GM18502 (cell line): ENCODE results near the gene SHISA5.
"Not testable (repeated sequence)": the region's sequence is repeated elsewhere in the genome, so short reads cannot be mapped to it uniquely, and the experiment has no call there.

Experiments
- ATAC-seq: cut with Tn5 transposase; IDR thresholded peaks from one replicate; pipeline ENCODE4 v1.9.1; 2021; ENCODE audit warnings: mild to moderate bottlenecking; ENCODE audit not compliant: unreplicated experiment, poor library complexity

Gene SHISA5

DNA sequence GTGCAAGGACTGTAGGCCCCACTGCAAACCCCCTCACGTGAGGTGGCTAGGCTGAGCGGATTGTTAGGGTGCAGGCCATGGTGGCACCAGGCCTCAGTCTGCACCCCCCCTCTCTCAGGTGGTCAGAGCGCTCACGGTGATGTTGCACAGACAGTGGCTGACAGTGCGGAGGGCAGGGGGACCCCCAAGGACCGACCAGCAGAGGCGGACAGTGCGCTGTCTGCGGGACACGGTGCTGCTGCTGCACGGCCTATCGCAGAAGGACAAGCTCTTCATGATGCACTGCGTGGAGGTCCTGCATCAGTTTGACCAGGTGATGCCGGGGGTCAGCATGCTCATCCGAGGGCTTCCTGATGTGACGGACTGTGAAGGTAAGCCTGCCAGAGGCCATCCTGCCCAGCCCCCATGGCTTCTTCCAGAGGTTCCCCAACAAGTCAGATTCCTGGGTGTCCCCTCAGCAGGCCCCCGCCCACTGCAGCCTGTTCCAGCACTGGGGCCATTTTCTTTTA is 39.2 kb downstream of the SHISA5 start:
- ATAC-seq, result no peak

GRCh38 chr3:48463703-48464102 is 40.3 kb downstream of the SHISA5 start:
- ATAC-seq, result no peak

DNA sequence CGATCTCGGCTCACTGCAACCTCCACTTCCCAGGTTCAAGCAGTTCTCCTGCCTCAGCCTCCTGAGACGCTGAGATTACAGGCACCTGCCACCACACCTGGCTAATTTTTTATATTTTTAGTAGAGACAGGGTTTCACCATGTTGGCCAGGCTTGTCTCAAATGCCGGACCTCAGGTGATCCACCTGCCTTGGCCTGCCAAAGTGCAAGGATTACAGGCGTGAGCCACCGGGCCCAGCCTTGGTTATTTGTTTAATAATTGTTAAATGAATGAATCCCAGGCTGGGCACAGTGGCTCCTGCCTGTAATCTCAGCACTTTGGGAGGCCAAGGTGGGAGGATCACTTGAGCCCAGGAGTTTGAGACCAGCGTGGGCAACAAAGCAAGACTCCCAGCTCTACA is 42.2 kb downstream of the SHISA5 start:
- not testable (repeated sequence) for ATAC-seq

DNA sequence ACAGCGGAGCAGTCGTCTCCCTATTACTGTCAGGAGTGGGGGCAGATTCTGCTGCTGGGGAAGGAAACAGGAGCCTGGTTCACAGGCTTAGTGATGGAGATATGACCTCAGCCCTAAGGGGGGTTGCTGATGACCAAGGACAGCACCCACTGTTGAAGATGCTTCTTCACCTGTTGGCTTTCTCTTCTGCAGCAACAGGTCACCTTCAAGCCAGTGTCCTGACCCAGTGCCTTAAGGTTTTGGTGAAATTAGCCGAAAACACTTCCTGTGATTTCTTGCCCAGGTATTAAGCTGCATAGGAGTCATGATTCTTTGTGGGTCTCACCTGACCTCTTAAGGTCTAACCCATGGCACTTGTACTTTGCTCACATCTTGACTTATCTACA is 43.5 kb downstream of the SHISA5 start:
- ATAC-seq, result no peak

DNA sequence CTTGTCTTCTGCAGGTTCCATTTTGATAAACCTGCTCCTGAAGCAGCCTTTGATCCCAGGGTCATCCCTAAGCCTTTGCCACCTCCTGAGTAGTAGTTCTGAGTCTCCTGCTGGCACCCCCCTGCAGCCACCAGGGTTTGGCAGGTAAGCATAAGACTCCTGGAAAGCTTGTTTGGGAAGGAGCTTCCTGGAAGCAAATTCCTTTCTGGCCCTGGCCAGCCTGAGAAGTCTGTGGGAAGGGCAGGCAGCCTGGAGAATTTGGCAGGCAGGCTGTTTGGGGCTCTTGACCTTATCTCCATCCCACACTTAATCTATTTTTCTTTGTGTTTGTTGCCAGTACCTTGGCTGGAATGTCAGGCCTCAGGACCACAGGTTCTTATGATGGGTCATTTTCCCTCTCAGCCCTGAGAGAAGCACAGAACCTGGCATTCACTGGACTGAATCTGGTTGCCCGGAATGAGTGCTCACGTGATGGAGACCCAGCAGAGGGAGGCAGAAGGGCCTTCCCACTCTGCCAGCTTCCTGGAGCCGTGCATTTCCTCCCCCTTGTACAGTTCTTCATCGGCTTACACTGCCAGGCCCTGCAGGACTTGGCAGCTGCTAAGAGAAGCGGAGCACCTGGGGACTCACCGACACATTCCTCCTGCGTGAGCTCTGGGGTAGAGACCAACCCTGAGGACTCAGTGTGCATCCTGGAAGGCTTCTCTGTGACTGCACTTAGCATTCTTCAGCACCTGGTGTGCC is 44.0 kb downstream of the SHISA5 start:
- no peak for ATAC-seq

GRCh38 chr3:48459331-48459730 is 44.6 kb downstream of the SHISA5 start:
- no peak for ATAC-seq

DNA sequence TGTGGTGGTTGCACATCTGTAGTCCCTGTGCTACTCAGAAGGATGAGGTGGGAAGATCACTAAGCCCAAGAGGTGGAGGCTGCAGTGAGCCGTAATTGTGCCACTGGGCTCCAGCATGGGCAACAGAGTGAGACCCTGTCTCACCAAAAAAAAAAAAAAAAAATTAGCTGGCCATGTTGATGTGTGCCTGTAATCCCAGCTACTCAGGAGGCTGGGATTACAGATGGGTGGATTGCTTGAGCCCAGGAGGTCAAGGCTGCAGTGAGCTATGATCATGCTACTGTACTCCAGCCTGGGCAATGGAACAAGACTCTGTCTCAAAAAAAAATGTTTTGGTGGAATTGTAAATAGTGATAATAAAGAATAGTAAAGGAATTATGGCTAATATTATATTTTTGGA is 47.5 kb downstream of the SHISA5 start:
- ATAC-seq, result no peak

DNA sequence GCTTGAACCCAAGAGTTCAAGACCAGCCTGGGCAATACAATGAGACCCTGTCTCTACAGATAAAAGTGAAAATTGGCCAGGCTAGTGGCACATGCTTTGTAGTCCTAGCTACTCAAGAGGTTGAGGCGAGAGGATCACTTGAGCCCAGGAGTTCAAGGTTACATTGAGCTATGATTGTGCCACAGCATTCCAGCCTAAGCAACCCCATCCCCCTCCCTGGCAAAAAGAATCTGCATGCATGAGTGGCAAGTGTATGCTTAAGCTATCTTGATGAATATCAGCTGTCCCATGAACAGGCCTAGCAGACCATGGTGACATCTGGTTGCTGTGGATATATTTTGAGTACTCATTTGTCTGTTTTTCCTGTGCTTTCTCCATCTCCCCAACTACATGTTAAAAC is 52.7 kb downstream of the SHISA5 start:
- no peak for ATAC-seq

DNA sequence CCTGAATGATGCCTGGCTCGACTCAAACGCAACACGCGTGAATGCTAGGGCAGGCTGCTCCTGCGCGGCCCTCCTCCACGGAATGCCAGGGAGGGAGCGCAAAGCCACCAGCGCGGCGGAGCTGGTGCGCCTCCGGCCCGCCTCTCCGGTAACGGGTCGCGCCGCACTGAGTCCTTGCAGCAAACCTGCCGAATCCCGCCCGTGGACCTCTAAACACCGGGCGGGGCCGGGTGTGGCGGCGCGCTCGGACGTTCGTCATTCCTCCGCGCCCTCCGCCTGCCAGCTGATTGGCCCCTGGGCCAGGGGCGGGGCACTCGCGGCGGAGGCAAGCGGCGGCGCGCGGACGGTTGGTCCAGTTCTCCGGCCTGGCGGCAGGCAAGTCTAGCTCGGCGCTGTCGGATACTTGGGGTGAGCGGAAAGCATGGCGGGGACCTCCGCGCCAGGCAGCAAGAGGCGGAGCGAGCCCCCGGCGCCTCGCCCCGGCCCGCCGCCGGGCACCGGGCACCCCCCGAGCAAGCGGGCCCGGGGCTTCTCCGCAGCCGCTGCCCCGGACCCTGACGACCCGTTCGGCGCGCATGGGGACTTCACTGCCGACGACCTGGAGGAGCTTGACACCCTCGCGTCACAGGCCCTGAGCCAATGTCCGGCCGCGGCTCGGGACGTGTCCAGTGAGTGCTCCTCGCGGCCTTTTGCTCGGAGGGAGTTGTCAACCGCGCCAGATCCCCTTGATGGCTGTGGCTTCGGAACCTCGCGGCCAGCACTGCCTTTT is 57.4 kb downstream of the SHISA5 start, which contains the start of gene ATRIP:
ATRIP (plus strand) TSS at position 313 of the 769 bp plus-strand sequence; CDS start at position 422, 109 bp downstream.
- ATAC-seq, result peak; percentile 85

GRCh38 chr3:48446043-48446424 is 57.9 kb downstream of the SHISA5 start:
- no peak for ATAC-seq

DNA sequence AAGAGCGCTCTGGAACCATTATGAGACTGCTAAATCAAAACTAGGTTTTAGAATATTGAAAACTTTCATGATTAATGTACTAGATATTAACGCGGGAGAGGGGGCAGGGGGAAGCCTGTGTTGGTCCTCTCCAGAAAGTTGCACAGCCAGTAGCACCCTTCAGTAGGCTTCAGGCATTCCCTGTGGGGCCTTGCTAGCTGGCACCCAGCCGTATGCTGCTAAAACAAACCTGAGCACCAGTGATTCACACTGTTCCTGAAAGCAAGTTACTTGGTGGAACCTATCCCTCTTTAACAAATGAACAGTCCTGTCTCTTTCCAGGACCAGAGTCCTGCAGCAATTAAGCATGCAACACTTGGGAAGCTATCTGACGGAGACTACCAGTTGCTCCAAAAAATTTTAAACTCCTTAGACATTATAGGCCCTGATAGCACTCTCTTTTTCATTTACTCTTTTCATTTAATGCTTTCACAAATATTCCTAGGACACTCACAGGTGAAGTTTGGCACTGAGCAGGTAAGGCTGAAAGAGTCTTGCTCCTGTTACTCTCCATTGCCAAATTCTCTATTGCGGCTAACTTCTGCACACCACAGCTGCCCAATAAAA is 58.6 kb downstream of the SHISA5 start:
- ATAC-seq, result no peak

GRCh38 chr3:48441940-48442339 is 62.0 kb downstream of the SHISA5 start:
- ATAC-seq, result no peak

DNA sequence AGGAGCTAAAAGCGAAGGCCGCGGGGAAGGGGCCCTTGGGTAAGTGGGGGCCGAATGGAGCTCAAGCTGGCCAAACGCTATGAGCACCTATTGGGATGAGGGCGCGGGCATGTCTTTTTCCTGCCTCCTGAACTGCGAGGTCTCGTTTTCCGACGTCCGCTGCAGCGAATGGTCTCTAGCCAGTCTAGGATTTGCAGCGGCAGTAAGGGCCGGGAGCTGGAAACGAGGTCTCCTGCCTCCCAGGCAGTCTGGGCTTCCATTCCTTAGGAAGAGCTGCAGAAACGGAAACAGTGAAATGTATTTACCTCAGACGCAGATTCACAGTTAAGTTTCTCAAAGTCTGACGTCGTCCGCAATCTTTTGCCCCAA is 63.4 kb downstream of the SHISA5 start:
- no peak for ATAC-seq

- ATAC-seq, result peak; percentile 92
Measured at GRCh38 chr3:48439820-48440589, 64.0 kb downstream of the SHISA5 start, which contains the start of the genes CCDC51 and TMA7. TSS of gene CCDC51 (minus strand) at chr3:48440119. CDS start at chr3:48435128, 4,991 bp downstream. TSS of gene TMA7 (plus strand) at chr3:48440257. CDS start at chr3:48440297, 40 bp downstream.

DNA sequence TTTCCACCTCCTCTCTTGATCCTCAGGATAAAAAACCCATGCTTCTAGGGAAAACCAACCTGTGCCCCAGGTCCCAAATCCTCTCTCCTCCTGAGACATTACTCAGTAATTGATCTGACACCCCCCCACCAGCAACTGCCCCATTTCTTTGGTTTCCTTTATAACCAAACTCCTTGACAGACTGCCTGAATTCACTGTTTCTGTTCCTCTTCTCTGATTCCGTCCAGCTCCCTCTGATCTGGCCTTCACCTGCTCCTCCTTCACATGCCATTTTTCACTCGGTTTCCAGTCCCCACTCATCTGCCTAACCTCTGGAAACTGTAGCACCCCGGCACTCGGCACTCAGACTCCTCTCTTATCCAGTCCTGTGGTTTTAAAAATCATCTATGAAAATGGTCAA is 66.2 kb downstream of the SHISA5 start:
- no peak for ATAC-seq

DNA sequence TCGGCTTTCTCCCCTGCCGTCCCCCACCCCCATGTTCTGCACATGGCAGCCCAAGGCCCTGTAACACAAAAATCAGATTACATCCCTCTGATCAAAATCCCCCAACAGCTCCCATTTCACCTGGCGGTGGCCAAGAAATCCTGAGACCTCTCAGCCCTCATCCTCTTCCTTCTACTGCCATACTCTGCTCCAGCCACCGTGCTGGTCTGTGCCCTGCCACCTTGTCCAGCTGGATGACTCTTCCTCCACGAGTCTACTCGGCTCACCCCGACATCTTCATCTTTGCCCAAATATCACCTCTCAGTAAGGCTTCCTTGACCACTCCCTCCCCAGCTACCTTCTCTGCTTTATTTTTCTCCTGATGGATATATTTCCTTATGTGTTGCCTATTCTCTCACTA is 67.1 kb downstream of the SHISA5 start:
- ATAC-seq, result no peak

DNA sequence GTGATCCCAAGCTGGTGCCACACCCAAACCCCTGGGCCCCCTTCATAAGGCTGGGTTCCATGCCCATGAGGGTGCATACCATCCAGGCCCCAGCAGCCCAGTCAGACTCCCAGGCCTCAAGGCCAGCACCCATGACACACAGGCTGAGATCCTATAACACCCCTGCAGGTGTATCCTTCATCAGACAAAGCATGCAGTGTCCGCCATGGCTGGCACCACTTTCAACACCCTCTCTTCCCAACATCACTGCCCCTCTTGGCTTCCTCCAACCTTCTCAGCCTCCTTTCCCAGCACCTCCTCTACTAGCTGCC is 67.5 kb downstream of the SHISA5 start:
- no peak for ATAC-seq

DNA sequence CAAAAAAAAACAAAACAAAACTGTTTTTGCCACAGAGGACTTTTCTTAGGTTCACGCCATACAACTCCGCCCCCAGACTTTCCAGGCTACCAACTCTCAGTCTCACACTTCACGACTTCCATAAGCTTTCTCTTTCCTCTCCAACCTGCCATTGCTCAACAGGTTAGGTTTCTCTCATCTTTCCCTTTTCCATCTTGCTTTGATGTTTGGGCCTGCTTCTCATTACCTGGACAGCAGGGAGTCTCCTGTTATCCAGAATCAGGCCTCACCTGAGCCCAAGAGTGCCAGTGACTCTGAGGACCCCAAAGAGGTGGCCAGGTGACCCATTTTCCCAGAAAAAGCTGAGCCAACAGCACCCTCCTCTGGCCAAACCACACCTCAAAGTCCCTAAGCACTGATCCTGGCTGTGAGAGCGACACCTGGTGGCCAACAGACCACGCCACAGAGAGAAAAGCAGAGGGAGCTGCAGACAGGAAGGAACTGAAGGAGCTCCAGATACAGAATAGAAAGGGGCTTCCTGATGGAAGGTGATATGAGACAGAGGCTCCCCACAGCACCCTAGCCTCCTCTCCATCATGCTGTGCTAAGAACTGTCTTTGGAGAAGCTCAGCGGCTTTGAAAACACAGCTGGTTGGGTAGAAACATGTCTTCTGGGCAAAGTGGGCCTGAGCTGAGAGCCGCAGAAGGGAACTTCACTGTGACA is 68.0 kb downstream of the SHISA5 start:
- ATAC-seq, result peak; percentile 40

DNA sequence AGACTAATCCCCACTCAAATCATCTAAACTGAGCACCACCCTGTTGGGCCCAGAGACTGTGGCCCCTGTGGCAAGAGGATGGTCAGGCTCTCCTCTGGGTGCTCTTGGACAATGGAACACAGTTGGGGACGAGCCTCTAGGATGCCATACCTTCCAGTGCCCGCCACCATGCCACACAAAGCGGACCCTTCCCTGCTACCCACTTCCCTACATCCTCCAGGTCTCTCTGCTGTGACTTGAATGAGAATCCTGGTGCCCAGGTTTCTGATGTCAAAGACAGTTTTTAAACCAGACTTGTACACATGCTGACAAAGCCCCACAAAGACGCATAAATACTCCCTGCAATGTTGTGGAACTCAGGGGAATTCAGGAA is 68.8 kb downstream of the SHISA5 start:
- no peak for ATAC-seq
